Brain pericyte (primary cell): ENCODE measurements around the gene SUPT4H1.

Source experiments
- DNase-seq: peaks from one replicate; pipeline ENCODE4 v3.0.0-alpha.2; 2012; ENCODE audit warnings: low read depth, low spot score

The SUPT4H1 gene

DNA sequence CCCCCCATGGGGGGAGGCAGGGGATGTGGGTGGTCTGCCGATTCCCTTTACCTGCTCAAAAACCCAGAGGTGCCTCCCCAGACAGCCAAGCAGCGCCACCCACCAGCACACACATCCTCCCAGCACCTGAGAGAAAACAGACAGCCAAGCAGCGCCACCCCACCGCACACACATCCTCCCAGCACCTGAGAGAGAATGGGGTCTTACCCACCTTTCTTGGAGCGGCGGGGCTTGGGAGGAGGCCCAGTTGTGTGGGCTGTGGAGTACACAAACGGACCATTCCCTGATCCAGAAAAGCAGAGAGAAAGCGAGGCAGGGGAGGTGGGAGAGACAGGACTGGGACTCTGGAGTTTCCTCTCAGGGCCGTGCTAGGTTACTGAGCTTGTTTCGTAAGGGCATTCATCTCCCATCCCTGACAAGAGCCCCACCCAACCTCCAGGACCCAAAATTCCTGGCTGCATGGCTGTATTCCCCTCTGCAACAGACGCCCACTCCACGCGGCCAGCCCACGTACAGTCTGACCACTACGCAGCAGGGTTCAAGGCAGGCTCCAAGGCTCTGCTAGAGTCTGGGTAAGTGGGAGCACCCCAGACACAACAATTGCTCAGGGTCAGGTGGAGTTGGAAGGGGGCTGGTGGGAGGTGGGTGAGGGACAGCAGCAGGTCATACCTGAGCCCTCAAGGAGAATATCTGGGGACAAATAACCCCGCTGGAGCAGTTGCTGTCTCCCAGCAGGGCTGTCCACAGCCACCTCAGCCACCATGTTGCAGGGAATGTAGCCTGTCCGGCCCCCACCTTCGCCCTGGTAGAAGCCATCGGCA, 45.7 kb downstream of the SUPT4H1 start:
- DNase-seq = no peak

GRCh38 chr17:58305626-58306025, 46.4 kb downstream of the SUPT4H1 start:
- DNase-seq = no peak

- no peak for DNase-seq
These were observed 47.1 kb downstream of the SUPT4H1 start for GRCh38 chr17:58304750-58305486.

DNA sequence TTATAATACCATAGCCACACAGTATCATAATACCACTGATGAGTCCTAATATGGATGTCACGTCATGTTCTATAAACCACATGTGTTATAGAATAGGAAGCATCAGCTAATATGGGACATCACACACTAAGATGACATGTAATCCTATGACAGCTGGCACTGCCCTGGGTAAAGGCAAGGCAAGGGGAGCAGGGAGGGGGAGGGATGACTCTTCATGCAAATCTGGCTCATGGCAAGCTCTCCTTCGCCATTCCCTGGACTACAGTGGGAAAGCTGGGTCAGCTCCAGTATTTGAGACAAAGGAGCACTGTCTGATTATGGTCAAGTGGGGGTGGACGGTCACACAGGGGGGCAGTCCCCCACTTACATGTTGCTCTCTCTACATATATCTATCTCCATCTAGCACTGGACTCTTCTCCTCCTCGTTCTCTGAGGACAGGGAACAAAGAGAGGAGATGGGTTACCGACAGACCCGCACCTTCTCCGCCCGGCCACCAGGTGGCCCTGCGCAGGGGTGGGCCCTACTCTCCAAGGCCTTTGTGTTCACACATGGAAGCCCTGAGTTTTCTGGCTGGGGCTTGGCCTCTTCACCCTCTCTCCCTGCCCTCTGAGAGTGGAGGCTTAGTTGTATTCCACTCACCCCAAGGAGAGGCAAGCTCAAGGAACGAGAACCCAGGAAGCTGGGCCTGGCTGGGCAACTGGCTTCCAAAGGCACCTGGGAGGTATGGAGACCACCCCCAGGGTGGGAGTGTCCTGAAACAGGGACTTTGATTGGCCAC, 47.8 kb downstream of the SUPT4H1 start:
- DNase-seq = no peak

GRCh38 chr17:58302919-58303585, 48.9 kb downstream of the SUPT4H1 start:
- no peak for DNase-seq

GRCh38 chr17:58302171-58302918, 49.7 kb downstream of the SUPT4H1 start:
- no peak for DNase-seq

DNA sequence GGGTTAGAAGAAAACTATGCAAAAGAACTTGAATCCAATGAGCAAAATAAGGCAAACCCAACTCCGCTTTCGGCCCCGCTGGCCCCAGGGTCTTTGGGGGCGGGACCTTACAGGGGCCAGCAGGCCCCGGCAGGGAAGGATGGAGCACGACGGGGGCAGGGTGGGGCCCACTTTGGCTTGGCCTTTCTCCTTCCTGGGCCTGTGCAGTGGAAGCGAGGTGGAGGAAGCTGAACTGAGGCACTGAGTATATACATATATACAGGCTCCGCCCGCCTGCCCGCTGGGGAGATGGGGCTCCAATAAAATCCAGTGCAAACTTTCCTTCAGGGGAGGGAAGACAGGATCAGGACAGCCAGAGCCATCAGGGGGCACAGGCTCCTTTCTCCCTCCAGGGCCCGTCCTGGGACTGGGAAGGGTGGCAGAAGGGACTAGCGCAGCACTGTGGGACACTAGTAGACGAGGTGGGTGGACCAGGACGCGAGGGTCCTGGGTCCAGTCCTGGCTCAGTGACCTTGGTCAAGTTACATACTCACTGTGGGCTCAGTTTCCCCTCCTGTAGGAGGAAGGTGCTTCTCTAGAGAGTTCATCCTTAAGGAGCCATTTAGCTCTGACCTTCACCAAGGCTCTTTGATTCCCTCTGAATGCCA, 50.4 kb downstream of the SUPT4H1 start:
- DNase-seq = no peak

GRCh38 chr17:58300336-58300735, 51.7 kb downstream of the SUPT4H1 start:
- DNase-seq = no peak
